Epithelial cell of esophagus (primary cell): Measurements from ENCODE around the gene VPS11.

Source experiments
- DNase-seq: peaks from one replicate; pipeline ENCODE4 v3.0.0; 2010; ENCODE audit warnings: low read depth
- H3K4me3 ChIP-seq: 2 replicates; pipeline ENCODE4 v1.5.1; 2011; ENCODE audit warnings: mild to moderate bottlenecking, low read length, control low read depth
- CTCF ChIP-seq: IDR thresholded peaks from 2 replicates; pipeline ENCODE4 v1.5.1; 2011; ENCODE audit warnings: low read depth, mild to moderate bottlenecking, low read length, control low read depth, inconsistent platforms; ENCODE audit not compliant: insufficient read depth; ENCODE audit errors: missing control alignments

VPS11 gene

GRCh38 chr11:119091966-119092879, 24.6 kb downstream of the VPS11 start:
- TF ChIP-seq CTCF = no peak
- no peak overlapping the region for H3K4me3 ChIP-seq
- no peak for DNase-seq

GRCh38 chr11:119092880-119093842, 25.5 kb downstream of the VPS11 start:
- H3K4me3 ChIP-seq = peak overlapping the region; percentile 76
- no peak for DNase-seq
- no peak for TF ChIP-seq CTCF

GRCh38 chr11:119093942-119094815, 26.6 kb downstream of the VPS11 start:
- DNase-seq = peak; percentile 50
- TF ChIP-seq CTCF = no peak
- peak overlapping the region; percentile 76 for H3K4me3 ChIP-seq

- H3K4me3 ChIP-seq = peak overlapping the region; percentile 76
- DNase-seq = peak; percentile 83
- peak; percentile 56 for TF ChIP-seq CTCF
Observed at GRCh38 chr11:119094816-119095065, 27.1 kb downstream of the VPS11 start.

- H3K4me3 ChIP-seq = peak overlapping the region; percentile 76
- TF ChIP-seq CTCF = no peak
- DNase-seq = peak; percentile 100
Observed at GRCh38 chr11:119095066-119095880, 27.7 kb downstream of the VPS11 start.

GRCh38 chr11:119099711-119100110, 32.1 kb downstream of the VPS11 start:
- DNase-seq = no peak
- H3K4me3 ChIP-seq = no peak overlapping the region
- no peak for TF ChIP-seq CTCF
